Ascending aorta (tissue), 2 donors: ENCODE results near the gene TMEM196. TPM values are rescaled to one million over a fixed set of nuclear protein-coding genes. Genes with fewer than 3 reads are reported as not detected.

ENCODE experiments used
- DNase-seq, 2 donors: peaks; one replicate each; pipeline ENCODE4 v3.0.0-alpha.2; 2019; ENCODE audit warnings: low spot score in 2 of 2
- H3K27ac ChIP-seq, 2 donors: fragments of 200-600 bp; sonication (generic); one replicate each; pipeline ENCODE4 v1.5.1; 2016 to 2017; ENCODE audit warnings: mild to moderate bottlenecking in 1 of 2
- H3K27me3 ChIP-seq: fragments of 200-600 bp; sonication (generic); one replicate; pipeline ENCODE4 v1.5.1; 2017
- H3K36me3 ChIP-seq, 2 donors: fragments of 200-600 bp; sonication (generic); one replicate each; pipeline ENCODE4 v1.5.1; 2016
- H3K4me1 ChIP-seq, 2 donors: fragments of 200-600 bp; sonication (generic); one replicate each; pipeline ENCODE4 v1.5.1; 2016 to 2017; ENCODE audit warnings: mild to moderate bottlenecking in 1 of 2
- H3K4me3 ChIP-seq, 2 donors: fragments of 200-600 bp; sonication (generic); one replicate each; pipeline ENCODE4 v1.5.1; 2016 to 2017; ENCODE audit warnings: mild to moderate bottlenecking in 1 of 2
- H3K9me3 ChIP-seq, 2 donors: fragments of 200-600 bp; sonication (generic); one replicate each; pipeline ENCODE4 v1.5.1; 2016
- CTCF ChIP-seq, 3 experiments: fragments of 200-600 bp in 2 of 3; fragments of 450-650 bp in 1 of 3; sonication (generic) in 2 of 3; IDR thresholded peaks; one replicate each; pipeline ENCODE4 v1.5.1; 2016 to 2019; ENCODE audit warnings: antibody characterized with exemption in 3 of 3, mild to moderate bottlenecking in 1 of 3, moderate library complexity in 1 of 3
- intact Hi-C: fragments of 100-400 bp; cut with DNase I; formaldehyde crosslinking; loops from one replicate; pipeline ENCODE4 v1.15.1; 2023
- total RNA-seq: library from RNA; depleted of rRNA; stranded (reverse); fragments of >200 nt; gene quantifications from one replicate; pipeline ENCODE4 v1.1.0, GENCODE V29; 2016

Gene TMEM196
- total RNA-seq, result not detected

- TF ChIP-seq CTCF (IDR thresholded peaks at IDR 0.05), result no peak
- DNase-seq, result no peak
- Histone ChIP-seq H3K4me1 (peaks cover 0 to 4% of the 10 kb centered on the region in 2 donors), H3K4me3 (peak within 1 kb of the TSS; percentile 32 to 35), H3K36me3 (no peaks in the 10 kb centered on the region), H3K27ac (no peak within 1 kb of the TSS), H3K9me3 (no peaks in the 10 kb centered on the region), H3K27me3 (no peaks in the 10 kb centered on the region)
- intact Hi-C loops, result no loop called here
Measured at GRCh38 chr7:19772841-19773760, at the start of gene TMEM196. Gene TMEM196 (minus strand): TSS chr7:19773617. CDS start chr7:19772696, 921 bp downstream.

- no peak overlapping the region for H3K27ac ChIP-seq
- intact Hi-C loops, result no loop called here
Measured at GRCh38 chr7:19816128-19816527, 42.7 kb upstream of the TMEM196 start.

GRCh38 chr7:19815546-19815945 is 42.1 kb upstream of the TMEM196 start:
- H3K4me3 ChIP-seq, result no peak overlapping the region
- no peaks in the 10 kb centered on the region for H3K9me3 ChIP-seq
- no peaks in the 10 kb centered on the region for H3K36me3 ChIP-seq
- H3K4me1 ChIP-seq, result no peaks in the 10 kb centered on the region
- no peak for TF ChIP-seq CTCF (IDR thresholded peaks at IDR 0.05)
- H3K27ac ChIP-seq, result no peak overlapping the region
- H3K27me3 ChIP-seq, result no peaks in the 10 kb centered on the region
- intact Hi-C loops, result no loop called here
- no peak for DNase-seq

More at GRCh38 chr7:19816128-19816527, 42.7 kb upstream of the TMEM196 start:
- no peak for DNase-seq
- H3K9me3 ChIP-seq, result no peaks in the 10 kb centered on the region
- H3K36me3 ChIP-seq, result no peaks in the 10 kb centered on the region
- no peak for TF ChIP-seq CTCF (IDR thresholded peaks at IDR 0.05)
- H3K4me3 ChIP-seq, result no peak overlapping the region
- H3K27me3 ChIP-seq, result no peaks in the 10 kb centered on the region
- H3K4me1 ChIP-seq, result no peaks in the 10 kb centered on the region

- no peaks in the 10 kb centered on the region for H3K9me3 ChIP-seq
Measured at GRCh38 chr7:19814776-19815175, 41.4 kb upstream of the TMEM196 start.

GRCh38 chr7:19811386-19811785 is 38.0 kb upstream of the TMEM196 start:
- Histone ChIP-seq H3K4me1 (no peaks in the 10 kb centered on the region), H3K27ac (no peak overlapping the region), H3K36me3 (no peaks in the 10 kb centered on the region), H3K9me3 (no peaks in the 10 kb centered on the region), H3K4me3 (no peak overlapping the region), H3K27me3 (no peaks in the 10 kb centered on the region)
- intact Hi-C loops, result no loop called here
- TF ChIP-seq CTCF (IDR thresholded peaks at IDR 0.05), result no peak
- no peak for DNase-seq

More at GRCh38 chr7:19814776-19815175, 41.4 kb upstream of the TMEM196 start:
- Histone ChIP-seq H3K27ac (no peak overlapping the region), H3K27me3 (no peaks in the 10 kb centered on the region), H3K36me3 (no peaks in the 10 kb centered on the region), H3K4me1 (no peaks in the 10 kb centered on the region), H3K4me3 (no peak overlapping the region)
- intact Hi-C loops, result no loop called here
- DNase-seq, result no peak
- no peak for TF ChIP-seq CTCF (IDR thresholded peaks at IDR 0.05)
